ENCODE measurements around the gene TSPO. TPM values are rescaled to one million over a fixed set of nuclear protein-coding genes. Genes with fewer than 3 reads are reported as not detected.

Gene TSPO
- total and polyA plus RNA-seq, 2 experiments from 2014 or later = 61.8 to 138 TPM

DNA sequence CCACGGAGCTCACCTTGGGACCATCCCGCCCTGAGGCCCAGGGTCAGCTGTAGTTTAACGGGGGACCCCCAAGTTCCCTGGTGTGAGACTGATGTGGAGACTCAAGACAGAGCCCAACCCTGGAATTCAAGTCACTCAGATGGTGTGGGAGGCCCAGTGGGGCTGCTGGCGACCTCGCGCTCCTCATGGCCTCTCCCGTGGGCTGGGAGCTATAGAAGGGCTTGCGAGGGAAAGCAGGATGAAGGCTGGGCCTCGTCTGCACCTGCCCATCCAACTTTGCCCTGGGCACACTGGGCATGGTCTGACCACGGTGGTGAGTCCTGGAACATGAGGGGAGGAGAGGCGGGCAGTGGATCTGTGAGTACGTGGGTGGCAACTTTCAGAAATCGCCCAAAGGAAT, 49.2 kb downstream of the TSPO start:
- WGBS (ENCODE audit: low lambda C conversion rate, missing lambda C conversion rate) = 92% methylated on average over 13 of the region's 13 CpGs
- no peaks in the 10 kb centered on the region for H3K36me3 ChIP-seq (replicated peaks; ENCODE audit: insufficient read depth, low read depth)
- H3K4me1 ChIP-seq (ENCODE audit: insufficient read depth) = no peaks in the 10 kb centered on the region
- H3K9me2 ChIP-seq (replicated peaks; ENCODE audit: insufficient read depth) = no peaks in the 10 kb centered on the region
- no peak overlapping the region for H3K27ac ChIP-seq
- no peaks in the 10 kb centered on the region for H3K79me2 ChIP-seq
- H3K27me3 ChIP-seq = no peaks in the 10 kb centered on the region
- H3K4me2 ChIP-seq = no peak overlapping the region
- no peak overlapping the region for H2AFZ ChIP-seq
- DNase-seq (ENCODE audit: low spot score) = no peak
- TF ChIP-seq EZH2phosphoT487 (IDR thresholded peaks at IDR 0.05; ENCODE audit: low read depth, severe bottlenecking, unreplicated experiment) (no peak), EZH2 (IDR thresholded peaks at IDR 0.05; ENCODE audit: borderline replicate concordance) (no peak)
- TF ChIP-seq, protein P1, sequence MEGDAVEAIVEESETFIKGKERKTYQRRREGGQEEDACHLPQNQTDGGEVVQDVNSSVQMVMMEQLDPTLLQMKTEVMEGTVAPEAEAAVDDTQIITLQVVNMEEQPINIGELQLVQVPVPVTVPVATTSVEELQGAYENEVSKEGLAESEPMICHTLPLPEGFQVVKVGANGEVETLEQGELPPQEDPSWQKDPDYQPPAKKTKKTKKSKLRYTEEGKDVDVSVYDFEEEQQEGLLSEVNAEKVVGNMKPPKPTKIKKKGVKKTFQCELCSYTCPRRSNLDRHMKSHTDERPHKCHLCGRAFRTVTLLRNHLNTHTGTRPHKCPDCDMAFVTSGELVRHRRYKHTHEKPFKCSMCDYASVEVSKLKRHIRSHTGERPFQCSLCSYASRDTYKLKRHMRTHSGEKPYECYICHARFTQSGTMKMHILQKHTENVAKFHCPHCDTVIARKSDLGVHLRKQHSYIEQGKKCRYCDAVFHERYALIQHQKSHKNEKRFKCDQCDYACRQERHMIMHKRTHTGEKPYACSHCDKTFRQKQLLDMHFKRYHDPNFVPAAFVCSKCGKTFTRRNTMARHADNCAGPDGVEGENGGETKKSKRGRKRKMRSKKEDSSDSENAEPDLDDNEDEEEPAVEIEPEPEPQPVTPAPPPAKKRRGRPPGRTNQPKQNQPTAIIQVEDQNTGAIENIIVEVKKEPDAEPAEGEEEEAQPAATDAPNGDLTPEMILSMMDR (IDR thresholded peaks at IDR 0.05; ENCODE audit: poor library complexity) = no peak
- H3K4me3 ChIP-seq = no peak overlapping the region
- no peaks in the 10 kb centered on the region for H4K20me1 ChIP-seq (ENCODE audit: insufficient read depth, poor library complexity, severe bottlenecking)
- no peaks in the 10 kb centered on the region for H3K9me3 ChIP-seq (ENCODE audit: low read depth)

DNA sequence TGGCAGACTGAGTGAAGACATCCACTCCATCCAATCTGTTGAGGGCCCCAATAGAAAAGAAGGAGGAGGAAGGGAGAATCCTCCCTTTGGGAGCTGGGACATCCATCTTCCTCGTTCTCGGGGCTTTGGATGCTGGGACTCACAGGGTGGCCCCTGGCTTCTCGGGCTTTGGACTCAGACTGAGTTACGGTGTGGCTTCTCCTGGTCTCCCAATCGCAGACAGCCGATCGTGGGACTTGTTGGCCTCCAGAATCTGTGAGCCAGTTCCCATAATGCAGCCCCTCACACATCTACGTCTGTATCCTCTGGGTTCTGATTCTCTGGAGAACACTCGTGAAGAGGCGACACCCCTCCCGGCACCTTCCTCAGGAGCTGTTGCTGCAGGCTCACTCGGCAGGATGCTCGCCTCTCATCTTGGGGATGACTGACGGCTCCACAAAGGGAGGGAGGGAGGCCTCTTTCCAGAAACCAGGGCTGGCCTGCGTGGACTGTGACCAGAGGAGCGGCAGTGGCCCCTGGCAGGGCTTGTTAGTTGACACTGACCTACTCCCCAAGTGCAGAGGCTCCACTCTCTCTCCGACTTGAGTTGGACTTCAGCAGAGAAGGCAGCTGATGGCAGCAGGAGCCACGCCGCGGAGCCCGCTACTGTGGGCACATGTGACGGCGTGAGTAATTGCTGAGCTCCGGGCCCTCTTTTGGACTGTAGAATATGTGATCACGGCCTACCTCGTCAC, 50.3 kb downstream of the TSPO start:
- no peak for DNase-seq (ENCODE audit: low spot score)
- no peaks in the 10 kb centered on the region for H3K9me3 ChIP-seq (ENCODE audit: low read depth)
- H3K4me2 ChIP-seq = no peak overlapping the region
- no peak overlapping the region for H3K27ac ChIP-seq
- no peaks in the 10 kb centered on the region for H3K27me3 ChIP-seq
- H3K4me3 ChIP-seq = no peak overlapping the region
- H3K79me2 ChIP-seq = no peaks in the 10 kb centered on the region
- H3K36me3 ChIP-seq (replicated peaks; ENCODE audit: insufficient read depth, low read depth) = no peaks in the 10 kb centered on the region
- no peaks in the 10 kb centered on the region for H4K20me1 ChIP-seq (ENCODE audit: insufficient read depth, poor library complexity, severe bottlenecking)
- H2AFZ ChIP-seq = no peak overlapping the region
- TF ChIP-seq, protein P1 (IDR thresholded peaks at IDR 0.05; ENCODE audit: poor library complexity) = no peak
- TF ChIP-seq EZH2 (IDR thresholded peaks at IDR 0.05; ENCODE audit: borderline replicate concordance) = no peak
- no peak for TF ChIP-seq EZH2phosphoT487 (IDR thresholded peaks at IDR 0.05; ENCODE audit: low read depth, severe bottlenecking, unreplicated experiment)
- H3K4me1 ChIP-seq (ENCODE audit: insufficient read depth) = no peaks in the 10 kb centered on the region
- no peaks in the 10 kb centered on the region for H3K9me2 ChIP-seq (replicated peaks; ENCODE audit: insufficient read depth)
- WGBS (ENCODE audit: low lambda C conversion rate, missing lambda C conversion rate) = 95% methylated on average over 26 of the region's 26 CpGs

DNA sequence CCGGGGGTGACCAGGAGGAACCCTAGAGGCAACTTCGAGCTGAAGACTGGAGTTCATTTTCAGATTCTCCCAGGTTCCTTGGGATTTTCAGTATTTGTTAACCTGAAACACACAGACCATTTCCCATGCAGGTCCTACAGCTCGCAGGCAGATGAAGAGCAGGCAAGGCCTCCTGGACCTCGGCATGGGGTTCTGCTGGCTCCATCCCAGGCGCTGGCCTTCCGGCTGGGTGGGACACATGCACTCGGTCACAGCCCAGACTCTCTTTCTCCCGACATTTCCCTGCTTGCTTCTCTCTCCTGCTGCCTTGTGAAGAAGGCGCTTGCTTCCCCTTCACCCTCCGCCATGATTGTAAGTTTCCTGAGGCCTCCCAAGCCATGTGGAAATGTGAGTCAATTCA, 51.0 kb downstream of the TSPO start:
- H3K4me3 ChIP-seq = no peak overlapping the region
- H3K79me2 ChIP-seq = no peaks in the 10 kb centered on the region
- H3K27me3 ChIP-seq = no peaks in the 10 kb centered on the region
- no peak overlapping the region for H3K4me2 ChIP-seq
- H4K20me1 ChIP-seq (ENCODE audit: insufficient read depth, poor library complexity, severe bottlenecking) = no peaks in the 10 kb centered on the region
- H2AFZ ChIP-seq = no peak overlapping the region
- WGBS (ENCODE audit: low lambda C conversion rate, missing lambda C conversion rate) = 96% methylated on average over 10 of the region's 10 CpGs
- H3K4me1 ChIP-seq (ENCODE audit: insufficient read depth) = no peaks in the 10 kb centered on the region
- H3K27ac ChIP-seq = no peak overlapping the region
- H3K36me3 ChIP-seq (replicated peaks; ENCODE audit: insufficient read depth, low read depth) = no peaks in the 10 kb centered on the region
- TF ChIP-seq EZH2 (IDR thresholded peaks at IDR 0.05; ENCODE audit: borderline replicate concordance) = no peak
- TF ChIP-seq, protein P1 (IDR thresholded peaks at IDR 0.05; ENCODE audit: poor library complexity) = no peak
- TF ChIP-seq EZH2phosphoT487 (IDR thresholded peaks at IDR 0.05; ENCODE audit: low read depth, severe bottlenecking, unreplicated experiment) = no peak
- no peaks in the 10 kb centered on the region for H3K9me2 ChIP-seq (replicated peaks; ENCODE audit: insufficient read depth)
- H3K9me3 ChIP-seq (ENCODE audit: low read depth) = no peaks in the 10 kb centered on the region
- no peak for DNase-seq (ENCODE audit: low spot score)
